VCaP (cell line): ENCODE measurements around the gene SDS.

Experiments used
- H3K27ac ChIP-seq: fragments of 450-650 bp; 2 replicates; pipeline ENCODE4 v1.5.1; 2017
- CTCF ChIP-seq: fragments of 450-650 bp; conservative IDR thresholded peaks from 2 replicates; pipeline ENCODE4 v1.5.1; 2017; ENCODE audit warnings: mild to moderate bottlenecking, moderate library complexity

SDS gene

GRCh38 chr12:113371808-113372207 is 31.9 kb downstream of the SDS start:
- TF ChIP-seq CTCF = no peak
- no peak overlapping the region for H3K27ac ChIP-seq

GRCh38 chr12:113370923-113371682 is 32.6 kb downstream of the SDS start:
- H3K27ac ChIP-seq = no peak overlapping the region
- no peak for TF ChIP-seq CTCF

- no peak overlapping the region for H3K27ac ChIP-seq
- TF ChIP-seq CTCF = no peak
Measured at GRCh38 chr12:113369391-113369985, 34.2 kb downstream of the SDS start.

GRCh38 chr12:113368331-113368730 is 35.4 kb downstream of the SDS start:
- no peak for TF ChIP-seq CTCF
- no peak overlapping the region for H3K27ac ChIP-seq

- H3K27ac ChIP-seq = no peak overlapping the region
- no peak for TF ChIP-seq CTCF
Measured at GRCh38 chr12:113366827-113367226, 36.9 kb downstream of the SDS start.

GRCh38 chr12:113365639-113366395 is 37.9 kb downstream of the SDS start:
- TF ChIP-seq CTCF = no peak
- H3K27ac ChIP-seq = no peak overlapping the region

- no peak for TF ChIP-seq CTCF
- H3K27ac ChIP-seq = no peak overlapping the region
Measured at GRCh38 chr12:113364698-113365097, 39.0 kb downstream of the SDS start.
